ENCODE measurements around the gene GJC1. TPM values are rescaled to one million over a fixed set of nuclear protein-coding genes. Genes with fewer than 3 reads are reported as not detected.

The GJC1 gene
- total and polyA plus RNA-seq, 9 of the 15 experiments (the other 6 are each of a cell fraction or from before 2014, with no cell fraction given): 0.04 to 1.4 (median 0.18) TPM; not detected in 1

- Histone ChIP-seq H4K20me1 (replicated peaks; ENCODE audit: control insufficient read depth, insufficient read depth, low read length) (0 out of 2 replicates have a peak, but pooled peaks cover 4% of the 10 kb centered on the region), H3K4me1 (replicated peaks in 1 of 2; ENCODE audit: control insufficient read depth in 2 of 2, insufficient read depth in 2 of 2, low read length in 2 of 2) (peaks cover 11 to 25% of the 10 kb centered on the region in 2 experiments), H3K36me3 (ENCODE audit: control insufficient read depth, insufficient read depth, low read length) (peaks cover 45% of the 10 kb centered on the region; the same call in 2 of the 3 replicates), H3K9me3 (replicated peaks; ENCODE audit: control insufficient read depth, insufficient read depth, low read depth, low read length) (no peaks in the 10 kb centered on the region), H3K4me3 (no peak overlapping the region), H3K4me2 (ENCODE audit: insufficient read depth, low read length) (no peak overlapping the region), H3K79me2 (ENCODE audit: control insufficient read depth, insufficient read depth, low read length) (no peaks in the 10 kb centered on the region), H3K9me1 (ENCODE audit: control insufficient read depth, insufficient read depth, low read length) (peaks cover 2% of the 10 kb centered on the region), H2AFZ (ENCODE audit: low read depth, low read length) (no peak overlapping the region), H3K9ac (ENCODE audit: insufficient read depth in 1 of 2, low read depth in 2 of 2, low read length in 2 of 2) (no peak overlapping the region), H3K27me3 (ENCODE audit: control insufficient read depth in 2 of 2, insufficient read depth in 2 of 2, low read length in 2 of 2) (no peaks in the 10 kb centered on the region), H3K27ac (ENCODE audit: extremely low read depth, low read depth, low read length) (no peak overlapping the region)
- in situ Hi-C loops (cut with MboI) (no loop called here), intact Hi-C loops (cut with micrococcal nuclease) (no loop called here)
- 66% methylated on average over 10 of the region's 10 CpGs for WGBS (ENCODE audit: insufficient coverage, low coverage, missing lambda C conversion rate)
- DNase-seq (ENCODE audit: extremely low read depth in 1 of 4, low spot score in 3 of 4) (no peak), ATAC-seq (no peak), FAIRE-seq (no peak)
- ChIA-PET POLR2A (interaction anchor here (0.8 kb wide), 1 partner anchor 169 kb away, joined by 3 read pairs; no protein-coding TSS in a partner anchor), CTCF (ENCODE audit: low intra/inter-chr PET ratio) (no interaction called here)
- no peak for TF ChIP-seq RBBP5 (IDR thresholded peaks at IDR 0.05; ENCODE audit: borderline replicate concordance, insufficient read depth, low read length, poor library complexity, severe bottlenecking)
- no peak for TF ChIP-seq ZFX (CRISPR knock-in tag; IDR thresholded peaks at IDR 0.05)
- TF ChIP-seq FOXK2 (conservative IDR thresholded peaks at IDR 0.05 in 1 of 2, IDR thresholded peaks at IDR 0.05 in 1 of 2; ENCODE audit: low read depth in 2 of 2): no peak
- TF ChIP-seq PCBP2 (IDR thresholded peaks at IDR 0.05; ENCODE audit: low read depth, low read length, poor library complexity, severe bottlenecking): no peak
- TF ChIP-seq, protein P1, sequence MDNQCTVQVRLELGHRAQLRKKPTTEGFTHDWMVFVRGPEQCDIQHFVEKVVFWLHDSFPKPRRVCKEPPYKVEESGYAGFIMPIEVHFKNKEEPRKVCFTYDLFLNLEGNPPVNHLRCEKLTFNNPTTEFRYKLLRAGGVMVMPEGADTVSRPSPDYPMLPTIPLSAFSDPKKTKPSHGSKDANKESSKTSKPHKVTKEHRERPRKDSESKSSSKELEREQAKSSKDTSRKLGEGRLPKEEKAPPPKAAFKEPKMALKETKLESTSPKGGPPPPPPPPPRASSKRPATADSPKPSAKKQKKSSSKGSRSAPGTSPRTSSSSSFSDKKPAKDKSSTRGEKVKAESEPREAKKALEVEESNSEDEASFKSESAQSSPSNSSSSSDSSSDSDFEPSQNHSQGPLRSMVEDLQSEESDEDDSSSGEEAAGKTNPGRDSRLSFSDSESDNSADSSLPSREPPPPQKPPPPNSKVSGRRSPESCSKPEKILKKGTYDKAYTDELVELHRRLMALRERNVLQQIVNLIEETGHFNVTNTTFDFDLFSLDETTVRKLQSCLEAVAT (IDR thresholded peaks at IDR 0.05): no peak
- TF ChIP-seq KDM2B (CRISPR knock-in tag; IDR thresholded peaks at IDR 0.05): no peak
- TF ChIP-seq, protein P2, sequence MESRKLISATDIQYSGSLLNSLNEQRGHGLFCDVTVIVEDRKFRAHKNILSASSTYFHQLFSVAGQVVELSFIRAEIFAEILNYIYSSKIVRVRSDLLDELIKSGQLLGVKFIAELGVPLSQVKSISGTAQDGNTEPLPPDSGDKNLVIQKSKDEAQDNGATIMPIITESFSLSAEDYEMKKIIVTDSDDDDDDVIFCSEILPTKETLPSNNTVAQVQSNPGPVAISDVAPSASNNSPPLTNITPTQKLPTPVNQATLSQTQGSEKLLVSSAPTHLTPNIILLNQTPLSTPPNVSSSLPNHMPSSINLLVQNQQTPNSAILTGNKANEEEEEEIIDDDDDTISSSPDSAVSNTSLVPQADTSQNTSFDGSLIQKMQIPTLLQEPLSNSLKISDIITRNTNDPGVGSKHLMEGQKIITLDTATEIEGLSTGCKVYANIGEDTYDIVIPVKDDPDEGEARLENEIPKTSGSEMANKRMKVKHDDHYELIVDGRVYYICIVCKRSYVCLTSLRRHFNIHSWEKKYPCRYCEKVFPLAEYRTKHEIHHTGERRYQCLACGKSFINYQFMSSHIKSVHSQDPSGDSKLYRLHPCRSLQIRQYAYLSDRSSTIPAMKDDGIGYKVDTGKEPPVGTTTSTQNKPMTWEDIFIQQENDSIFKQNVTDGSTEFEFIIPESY (CRISPR knock-in tag; IDR thresholded peaks at IDR 0.05): no peak
- TF ChIP-seq ZNF431 (CRISPR knock-in tag; IDR thresholded peaks at IDR 0.05): no peak
- TF ChIP-seq MAFK (IDR thresholded peaks at IDR 0.05; ENCODE audit: low read length): no peak
- TF ChIP-seq ZNF316 (IDR thresholded peaks at IDR 0.05): no peak
- no peak for TF ChIP-seq NR1H2 (CRISPR knock-in tag; IDR thresholded peaks at IDR 0.05)
- no peak for TF ChIP-seq FOXJ2 (tag; IDR thresholded peaks at IDR 0.05)
- TF ChIP-seq ZNF124 (CRISPR knock-in tag; IDR thresholded peaks at IDR 0.05): no peak
- no peak for TF ChIP-seq PBX2 (CRISPR knock-in tag; IDR thresholded peaks at IDR 0.05; ENCODE audit: low read depth)
- no peak for TF ChIP-seq PBX2 (tag; conservative IDR thresholded peaks at IDR 0.05; ENCODE audit: low read depth)
- TF ChIP-seq ZFP30 (CRISPR knock-in tag; IDR thresholded peaks at IDR 0.05; ENCODE audit: borderline replicate concordance): no peak
- BruUV-seq (replicated peaks): no TSS peak
Observed at GRCh38 chr17:44751806-44752205, 78.3 kb downstream of the GJC1 start.
